ENCODE measurements around the gene ACOT13.

GRCh38 chr6:24743944-24744335 lies 77.1 kb downstream of the ACOT13 start:
- TF ChIP-seq RAD21 (IDR thresholded peaks at IDR 0.05; ENCODE audit: low read length) (no peak), RFX5 (IDR thresholded peaks at IDR 0.05; ENCODE audit: low read length) (no peak), GATA2 (CRISPR knock-in tag; IDR thresholded peaks at IDR 0.05) (no peak), SMC3 (IDR thresholded peaks at IDR 0.05; ENCODE audit: low read depth, low read length) (no peak)

All from SK-N-SH (cell line).